Neural progenitor cell (in vitro differentiated cells): Measurements from ENCODE around the gene IGFLR1.

Experiments used
- EZH2 ChIP-seq: fragments of 200-600 bp; sonication (generic); IDR thresholded peaks from 2 replicates; pipeline ENCODE4 v1.6.1; 2017; ENCODE audit warnings: antibody characterized with exemption, mild to moderate bottlenecking, moderate library complexity
- EZH2phosphoT487 ChIP-seq: fragments of 200-600 bp; sonication (generic); IDR thresholded peaks from 2 replicates; pipeline ENCODE4 v1.6.1; 2017; ENCODE audit warnings: antibody characterized with exemption
- TF ChIP-seq, protein P1 (sequence below): fragments of 200-600 bp; sonication (generic); IDR thresholded peaks from 2 replicates; pipeline ENCODE4 v1.5.1; 2017; ENCODE audit warnings: antibody characterized with exemption, mild to moderate bottlenecking

DNA sequence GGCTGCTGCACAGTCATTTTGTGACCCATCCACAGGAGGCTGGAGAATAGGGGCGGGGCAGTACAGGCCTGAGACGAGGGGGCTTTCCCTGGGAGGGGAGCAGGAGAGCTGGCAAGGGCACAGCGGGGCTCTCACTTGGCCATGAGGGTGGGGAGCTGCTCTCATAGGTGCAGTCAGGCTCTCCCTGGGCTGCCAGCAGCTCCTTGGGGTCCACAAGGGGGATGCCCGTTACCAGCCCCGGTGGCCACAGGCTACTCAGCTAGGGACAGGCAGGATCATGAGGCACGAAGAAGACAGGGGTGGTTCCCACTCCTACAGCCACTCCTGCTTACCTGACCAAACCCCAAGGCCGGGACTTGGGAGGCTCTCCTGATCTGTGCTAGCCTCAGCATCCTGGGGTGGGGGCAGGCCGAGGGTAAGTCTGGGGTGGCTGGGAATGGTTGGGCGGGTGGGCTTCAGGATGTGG, 49.6 kb upstream of the IGFLR1 start:
- TF ChIP-seq, protein P1, sequence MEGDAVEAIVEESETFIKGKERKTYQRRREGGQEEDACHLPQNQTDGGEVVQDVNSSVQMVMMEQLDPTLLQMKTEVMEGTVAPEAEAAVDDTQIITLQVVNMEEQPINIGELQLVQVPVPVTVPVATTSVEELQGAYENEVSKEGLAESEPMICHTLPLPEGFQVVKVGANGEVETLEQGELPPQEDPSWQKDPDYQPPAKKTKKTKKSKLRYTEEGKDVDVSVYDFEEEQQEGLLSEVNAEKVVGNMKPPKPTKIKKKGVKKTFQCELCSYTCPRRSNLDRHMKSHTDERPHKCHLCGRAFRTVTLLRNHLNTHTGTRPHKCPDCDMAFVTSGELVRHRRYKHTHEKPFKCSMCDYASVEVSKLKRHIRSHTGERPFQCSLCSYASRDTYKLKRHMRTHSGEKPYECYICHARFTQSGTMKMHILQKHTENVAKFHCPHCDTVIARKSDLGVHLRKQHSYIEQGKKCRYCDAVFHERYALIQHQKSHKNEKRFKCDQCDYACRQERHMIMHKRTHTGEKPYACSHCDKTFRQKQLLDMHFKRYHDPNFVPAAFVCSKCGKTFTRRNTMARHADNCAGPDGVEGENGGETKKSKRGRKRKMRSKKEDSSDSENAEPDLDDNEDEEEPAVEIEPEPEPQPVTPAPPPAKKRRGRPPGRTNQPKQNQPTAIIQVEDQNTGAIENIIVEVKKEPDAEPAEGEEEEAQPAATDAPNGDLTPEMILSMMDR: no peak
- TF ChIP-seq EZH2 (no peak), EZH2phosphoT487 (no peak)
